ENCODE data around the gene PAFAH1B2. TPM values are rescaled to one million over a fixed set of nuclear protein-coding genes. Genes with fewer than 3 reads are reported as not detected.

The PAFAH1B2 gene
- total and polyA plus RNA-seq, 4 donors, result 22.2 to 73.1 (median 47.3) TPM

GRCh38 chr11:117185736-117186430 lies 41.8 kb downstream of the PAFAH1B2 start:
- Histone ChIP-seq H3K4me3 (no peak overlapping the region), H3K9me3 (ENCODE audit: control insufficient read depth in 4 of 4, insufficient read depth in 3 of 4, low read length in 3 of 4) (no peaks in the 10 kb centered on the region), H3K27me3 (ENCODE audit: control insufficient read depth in 3 of 3, insufficient read depth in 3 of 3, low read length in 2 of 3) (no peaks in the 10 kb centered on the region), H3K36me3 (ENCODE audit: control insufficient read depth in 4 of 4, insufficient read depth in 4 of 4, low read length in 4 of 4) (peaks cover 12 to 57% (median 17%) of the 10 kb centered on the region in 4 donors), H3K27ac (ENCODE audit: low read depth in 1 of 2, low read length in 1 of 2) (peak overlapping the region in 1 of 2 donors; percentile 83), H3K9ac (ENCODE audit: insufficient read depth in 1 of 2, low read length in 2 of 2) (no peak overlapping the region), H3K4me1 (ENCODE audit: control insufficient read depth in 5 of 5, insufficient read depth in 5 of 5, low read length in 5 of 5) (peaks cover 0 to 11% (median 2%) of the 10 kb centered on the region in 5 donors)
- ATAC-seq (ENCODE audit: insufficient read depth, low FRiP score), result no peak
- DNase-seq, result no peak
- WGBS, 2 donors, result 75 to 89% methylated on average over 5 of the region's 5 CpGs
- no peak for TF ChIP-seq CTCF (IDR thresholded peaks at IDR 0.05; ENCODE audit: control extremely low read depth, extremely low read depth)

- no peak overlapping the region for H3K4me3 ChIP-seq
Observed at GRCh38 chr11:117186431-117186761, 42.3 kb downstream of the PAFAH1B2 start.

GRCh38 chr11:117187007-117187406 lies 42.9 kb downstream of the PAFAH1B2 start:
- DNase-seq (no peak), ATAC-seq (ENCODE audit: insufficient read depth, low FRiP score) (no peak)
- TF ChIP-seq CTCF (IDR thresholded peaks at IDR 0.05; ENCODE audit: control extremely low read depth, extremely low read depth), result no peak
- Histone ChIP-seq H3K4me1 (ENCODE audit: control insufficient read depth in 5 of 5, insufficient read depth in 5 of 5, low read length in 5 of 5) (peaks cover 0 to 3% (median 0%) of the 10 kb centered on the region in 5 donors), H3K27ac (ENCODE audit: low read depth in 1 of 2, low read length in 1 of 2) (no peak overlapping the region), H3K9me3 (ENCODE audit: control insufficient read depth in 4 of 4, insufficient read depth in 3 of 4, low read length in 3 of 4) (no peaks in the 10 kb centered on the region), H3K4me3 (no peak overlapping the region), H3K9ac (ENCODE audit: insufficient read depth in 1 of 2, low read length in 2 of 2) (no peak overlapping the region), H3K27me3 (ENCODE audit: control insufficient read depth in 3 of 3, insufficient read depth in 3 of 3, low read length in 2 of 3) (no peaks in the 10 kb centered on the region), H3K36me3 (ENCODE audit: control insufficient read depth in 4 of 4, insufficient read depth in 4 of 4, low read length in 4 of 4) (peaks cover 15 to 60% (median 18%) of the 10 kb centered on the region in 4 donors)
- 83 to 91% methylated on average over 6 of the region's 6 CpGs for WGBS, 2 donors

More at GRCh38 chr11:117186431-117186761, 42.3 kb downstream of the PAFAH1B2 start:
- 96 to 98% methylated on average over 4 of the region's 4 CpGs for WGBS, 2 donors
- no peak for TF ChIP-seq CTCF (IDR thresholded peaks at IDR 0.05; ENCODE audit: control extremely low read depth, extremely low read depth)
- peaks cover 0 to 5% (median 0%) of the 10 kb centered on the region in 5 donors for H3K4me1 ChIP-seq (ENCODE audit: control insufficient read depth in 5 of 5, insufficient read depth in 5 of 5, low read length in 5 of 5)
- H3K27me3 ChIP-seq (ENCODE audit: control insufficient read depth in 3 of 3, insufficient read depth in 3 of 3, low read length in 2 of 3), result no peaks in the 10 kb centered on the region
- H3K27ac ChIP-seq (ENCODE audit: low read depth in 1 of 2, low read length in 1 of 2), result peak overlapping the region in 1 of 2 donors; percentile 83
- H3K9ac ChIP-seq (ENCODE audit: insufficient read depth in 1 of 2, low read length in 2 of 2), result no peak overlapping the region
- ATAC-seq (ENCODE audit: insufficient read depth, low FRiP score) (no peak), DNase-seq (no peak)
- no peaks in the 10 kb centered on the region for H3K9me3 ChIP-seq (ENCODE audit: control insufficient read depth in 4 of 4, insufficient read depth in 3 of 4, low read length in 3 of 4)
- peaks cover 12 to 57% (median 17%) of the 10 kb centered on the region in 4 donors for H3K36me3 ChIP-seq (ENCODE audit: control insufficient read depth in 4 of 4, insufficient read depth in 4 of 4, low read length in 4 of 4)
